Stimulated activated naive CD4-positive, alpha-beta T cell treated with Interleukin-2 at 50 U/mL for 16 hours (primary cell): ENCODE results near the gene SFXN5.
"Not testable (repeated sequence)": the region's sequence is repeated elsewhere in the genome, so short reads cannot be mapped to it uniquely, and the experiment has no call there.

Experiments used
- DNase-seq: peaks from one replicate; lab custom pipeline; 2025; lab: John Stamatoyannopoulos, UW

The SFXN5 gene

GRCh38 chr2:73101626-73102256 is 30.2 kb upstream of the SFXN5 start:
- DNase-seq: no peak

- no peak for DNase-seq
Measured at GRCh38 chr2:73100956-73101355, 29.4 kb upstream of the SFXN5 start.

- DNase-seq: no peak
Measured at GRCh38 chr2:73099486-73099885, 28.0 kb upstream of the SFXN5 start.

- DNase-seq: no peak
Measured at GRCh38 chr2:73095910-73096309, 24.4 kb upstream of the SFXN5 start.

GRCh38 chr2:73093601-73094218 is 22.2 kb upstream of the SFXN5 start:
- DNase-seq: not testable (repeated sequence)

DNA sequence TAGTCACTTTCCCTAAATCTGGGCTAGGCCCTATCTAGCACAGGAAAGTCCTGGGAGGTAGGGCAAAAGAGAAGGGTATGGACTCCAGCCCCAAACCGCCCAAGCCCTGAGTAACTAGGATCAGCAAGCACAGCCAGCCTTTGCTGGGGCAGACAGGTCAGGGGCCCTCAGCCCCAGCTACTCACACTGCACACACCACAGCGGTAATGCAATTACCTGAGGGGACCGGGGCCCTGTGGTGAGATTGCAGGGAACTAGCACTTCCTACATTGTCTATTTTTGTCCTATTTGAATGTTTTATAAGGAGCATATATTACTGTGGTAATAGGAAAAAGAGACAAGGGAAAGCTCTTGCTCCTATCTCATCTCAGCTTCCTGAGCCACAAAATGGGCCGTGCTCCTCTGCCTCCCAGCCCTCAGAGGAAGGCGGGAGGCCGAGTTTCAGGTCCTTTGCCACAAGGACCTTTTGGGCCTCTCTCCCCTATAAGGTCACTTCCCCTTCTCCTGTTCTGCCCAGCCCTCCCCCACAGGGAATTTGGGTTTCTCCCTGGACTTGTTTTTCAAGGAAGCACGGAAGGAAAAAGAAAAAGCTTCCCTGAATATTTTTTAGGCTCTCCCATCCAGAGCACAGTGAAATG is 20.8 kb upstream of the SFXN5 start:
- DNase-seq: no peak

DNA sequence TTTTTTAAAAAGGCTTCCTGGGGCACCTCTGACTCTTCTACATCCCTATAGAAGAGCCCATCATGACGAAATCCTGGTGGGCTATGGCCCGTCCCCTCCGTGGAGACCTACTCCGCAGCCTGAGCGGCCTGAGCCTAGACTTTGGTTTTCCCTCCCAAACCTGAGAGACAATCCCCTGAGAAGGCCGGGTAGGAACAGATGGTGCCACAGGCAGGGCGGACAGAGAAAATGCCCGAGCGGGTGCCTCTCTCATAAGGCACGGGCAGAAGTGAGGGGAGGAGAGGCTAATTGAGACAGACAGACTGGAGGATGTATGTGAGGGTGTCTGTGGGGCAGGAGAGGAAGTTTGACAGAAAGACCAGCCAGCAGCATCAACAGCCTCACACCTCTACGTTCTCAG is 20.2 kb upstream of the SFXN5 start:
- DNase-seq: no peak

- DNase-seq: no peak
Measured at GRCh38 chr2:73091164-73091563, 19.7 kb upstream of the SFXN5 start.

DNA sequence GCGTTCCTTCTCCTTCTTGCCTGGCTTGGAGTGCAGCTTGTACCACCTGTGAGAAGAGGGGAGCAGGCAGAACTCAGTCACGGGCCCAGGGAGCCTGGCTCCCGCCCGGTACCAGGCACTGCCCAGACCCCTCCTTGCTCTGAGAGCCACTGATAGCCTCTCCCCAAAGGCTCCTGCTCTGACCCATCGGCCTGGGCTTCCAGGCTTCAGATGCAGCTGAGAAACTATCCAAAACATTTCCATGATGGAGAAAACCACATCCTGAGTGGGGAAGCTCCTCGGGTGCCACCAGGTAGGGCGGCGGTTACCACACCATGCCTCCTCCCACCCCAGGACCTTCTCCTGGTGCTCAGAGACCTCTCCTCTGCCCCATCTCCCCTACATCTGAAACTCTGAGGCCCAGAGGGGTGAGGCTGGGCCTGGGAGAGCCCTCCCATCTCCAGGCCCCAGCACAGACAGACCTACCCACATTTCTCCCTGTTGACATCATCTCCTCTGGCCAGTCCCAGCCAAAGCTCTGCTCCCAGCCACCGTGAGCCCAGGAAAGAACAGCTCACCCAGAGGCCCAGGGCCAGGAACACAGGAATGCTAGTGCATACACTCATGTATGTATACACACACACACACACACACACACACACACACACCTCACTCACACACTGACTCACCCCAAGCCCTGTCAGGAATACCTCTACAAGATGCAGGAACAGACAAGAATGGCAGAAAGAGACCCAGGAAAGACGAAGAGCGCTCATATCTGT is 17.9 kb upstream of the SFXN5 start:
- DNase-seq: no peak

- no peak for DNase-seq
Measured at GRCh38 chr2:73088703-73089102, 17.2 kb upstream of the SFXN5 start.

DNA sequence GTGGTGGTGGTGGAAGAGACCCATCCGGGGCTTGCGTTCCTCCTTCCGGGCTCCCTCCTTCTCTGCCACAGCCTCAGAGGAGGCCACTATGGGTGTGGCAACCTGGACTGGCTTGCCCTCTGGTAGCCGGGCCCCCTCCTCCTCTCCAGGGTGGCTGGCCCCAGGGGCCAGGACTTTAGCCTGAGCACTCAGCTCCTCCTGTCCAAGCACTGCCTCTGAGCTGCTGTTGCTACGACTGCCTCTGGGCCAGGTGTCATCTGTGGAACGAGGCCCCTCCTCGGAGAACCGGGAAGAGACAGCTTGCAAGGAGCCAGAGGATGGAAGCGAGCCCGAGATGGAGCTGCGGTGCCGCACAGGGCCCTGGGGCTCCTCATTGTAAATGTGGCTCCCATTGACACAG is 16.7 kb upstream of the SFXN5 start:
- no peak for DNase-seq

- no peak for DNase-seq
Measured at GRCh38 chr2:73087311-73087710, 15.8 kb upstream of the SFXN5 start.

DNA sequence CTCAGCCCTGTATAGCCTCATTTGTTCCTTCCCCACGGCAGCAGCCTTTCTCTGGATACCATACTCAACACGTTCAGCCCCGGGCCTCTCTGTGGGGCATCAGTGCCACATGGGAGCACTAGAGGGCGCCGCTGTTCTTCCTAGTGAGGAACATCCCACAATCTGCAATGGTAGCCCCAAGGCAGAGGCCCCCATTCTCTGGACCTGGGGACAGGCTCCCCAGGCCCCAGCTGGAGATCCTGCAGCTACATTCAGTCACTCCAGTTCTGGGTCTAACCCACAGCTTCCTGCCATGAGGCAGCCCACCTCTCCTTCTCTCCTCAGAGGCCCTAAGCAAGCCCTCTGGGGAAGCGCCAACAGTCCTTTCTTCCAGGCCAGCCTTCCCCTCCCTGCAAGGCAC is 14.2 kb upstream of the SFXN5 start:
- DNase-seq: peak; percentile 79

DNA sequence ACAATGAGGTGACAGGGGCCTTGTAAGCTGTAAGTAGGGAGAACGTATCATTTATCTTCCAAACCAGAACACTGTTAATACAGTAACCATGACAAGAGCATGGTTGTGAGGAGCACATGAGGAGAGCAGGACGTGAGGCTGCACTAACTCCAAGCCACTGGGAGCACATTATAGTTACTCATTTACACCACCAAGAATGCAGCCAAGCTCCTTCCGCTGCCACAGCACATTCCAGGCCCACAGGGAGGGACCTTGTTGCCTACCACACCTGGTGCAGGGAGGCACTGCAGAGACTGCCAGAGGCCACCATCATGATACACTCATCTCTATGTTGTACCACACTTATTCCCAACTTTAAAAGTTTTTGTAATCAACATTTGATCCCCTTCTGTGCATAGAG is 13.5 kb upstream of the SFXN5 start:
- DNase-seq: no peak

GRCh38 chr2:73083886-73084800 is 12.6 kb upstream of the SFXN5 start:
- DNase-seq: no peak

- DNase-seq: no peak
Measured at GRCh38 chr2:73082523-73083410, 11.3 kb upstream of the SFXN5 start.

DNA sequence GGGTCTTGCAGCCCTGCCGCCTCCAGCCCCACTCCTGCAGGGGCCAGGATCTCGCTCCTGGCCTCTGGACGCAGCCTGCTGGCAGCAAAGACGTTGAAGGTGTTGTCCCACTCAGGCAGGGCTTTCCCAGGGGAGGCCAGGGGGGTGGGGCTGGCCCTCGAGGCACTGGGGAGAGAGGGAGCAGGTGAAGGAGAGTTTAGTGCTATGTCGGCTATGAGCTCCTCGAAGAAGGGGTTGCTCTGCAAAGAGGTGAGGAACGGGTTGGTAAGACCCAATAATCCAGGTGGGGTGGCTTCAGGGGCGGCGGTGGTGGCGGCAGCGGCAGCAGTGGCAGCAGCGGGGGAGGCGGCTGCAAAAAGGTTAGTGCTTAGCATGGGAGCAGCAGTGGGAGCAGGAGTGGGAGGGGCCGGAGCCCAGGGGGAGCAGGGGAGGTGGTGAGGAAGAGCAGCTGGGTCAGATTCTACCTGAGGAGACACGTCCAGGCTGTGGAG is 9.7 kb upstream of the SFXN5 start:
- DNase-seq: no peak

GRCh38 chr2:73080321-73081131 is 9.0 kb upstream of the SFXN5 start:
- DNase-seq: no peak

GRCh38 chr2:73079636-73080035 is 8.1 kb upstream of the SFXN5 start:
- DNase-seq: no peak
